NCI-H2107 (cell line): Measurements from ENCODE around the gene EPG5.

Source experiments
- DNase-seq: peaks from one replicate; lab custom pipeline; 2025; lab: John Stamatoyannopoulos, UW

The EPG5 gene

DNA sequence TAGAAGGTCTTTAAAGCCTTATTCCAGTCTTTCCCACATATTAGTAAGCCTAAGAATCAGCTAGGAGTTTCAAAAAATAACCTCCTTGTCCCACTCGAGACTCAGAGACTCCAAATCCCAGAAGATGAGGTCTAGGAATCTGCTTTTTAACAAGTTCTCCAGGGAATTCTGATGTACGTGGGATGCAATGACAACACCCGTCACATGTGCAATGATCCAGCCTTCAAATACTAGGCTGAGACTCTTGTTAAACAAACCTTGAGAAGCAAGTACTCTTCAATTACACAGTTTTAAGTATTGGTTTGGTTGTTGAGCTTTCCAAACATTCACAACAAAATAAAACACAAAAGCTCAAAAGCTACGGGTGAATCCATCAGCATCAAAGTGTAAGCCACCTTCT, 53.9 kb downstream of the EPG5 start:
- DNase-seq: no peak

DNA sequence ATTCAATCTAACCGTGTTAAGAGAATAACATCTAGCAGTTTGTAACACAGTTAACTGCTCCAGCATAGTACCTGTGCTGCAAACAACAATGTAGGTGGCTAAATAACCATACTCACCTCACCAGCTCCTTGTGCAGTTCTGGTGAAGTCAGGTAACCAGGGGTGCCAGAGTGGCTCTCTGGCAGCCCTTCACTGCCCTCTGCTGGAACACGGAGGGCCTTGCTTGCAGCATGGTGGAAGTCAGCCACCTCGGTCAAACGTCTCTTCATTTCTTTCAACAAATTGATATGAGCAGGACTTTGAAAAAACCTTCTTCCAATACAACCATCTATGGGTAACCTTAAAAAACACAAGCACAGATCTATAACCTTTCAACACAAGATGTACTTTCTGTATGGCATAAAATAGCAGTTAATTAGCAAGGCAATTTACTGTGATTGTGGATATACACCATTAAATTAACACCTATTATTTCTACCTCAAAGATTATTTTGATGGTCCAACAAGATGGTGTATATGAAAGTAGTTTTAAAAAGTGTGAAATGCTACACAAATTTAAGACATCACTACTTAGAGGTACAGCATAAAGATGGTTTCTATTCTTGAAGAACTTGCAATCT, 56.6 kb downstream of the EPG5 start:
- peak; percentile 38 for DNase-seq

DNA sequence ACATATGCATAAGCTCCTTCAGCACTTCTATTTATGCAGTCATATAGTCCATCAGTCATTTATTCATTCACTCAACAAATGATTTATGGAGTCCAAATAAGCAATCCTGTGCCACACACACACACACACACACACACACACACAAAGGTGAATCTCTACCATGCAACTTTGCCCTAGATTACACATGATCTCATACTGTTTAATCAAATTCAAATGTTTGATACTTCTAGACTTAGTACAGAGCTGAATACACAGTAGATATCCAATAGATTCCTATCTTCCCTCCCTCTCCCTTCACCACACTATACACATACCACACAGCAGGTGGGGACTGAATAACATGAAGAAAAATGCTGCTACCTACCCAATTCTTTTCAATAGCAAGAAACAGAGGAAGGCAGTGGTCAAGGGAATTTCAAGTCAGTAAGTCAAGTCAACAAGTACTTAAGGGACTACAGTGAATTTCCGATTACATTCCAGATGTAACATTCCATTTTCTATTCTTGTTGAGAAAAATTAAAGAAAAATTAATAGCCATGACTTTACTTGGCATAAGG, 65.4 kb downstream of the EPG5 start:
- no peak for DNase-seq

DNA sequence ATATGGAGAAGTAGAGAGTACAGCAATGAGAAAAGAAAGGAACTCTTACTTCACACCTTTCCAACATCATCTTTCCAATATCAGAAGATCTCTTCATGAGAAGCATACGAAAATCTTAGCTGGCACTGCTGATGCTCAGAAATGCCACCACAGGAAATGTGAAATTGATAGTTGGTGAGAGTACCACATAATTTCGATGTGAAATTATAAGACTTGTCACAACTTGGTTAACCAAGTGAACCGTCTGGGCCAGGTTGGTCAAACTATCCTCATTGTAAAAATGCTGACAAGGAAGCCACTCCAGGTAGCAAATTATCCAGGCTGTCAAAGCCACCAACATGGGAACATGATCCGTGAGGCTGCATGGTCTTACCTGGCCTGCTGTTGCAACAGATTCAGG, 66.5 kb downstream of the EPG5 start:
- no peak for DNase-seq

DNA sequence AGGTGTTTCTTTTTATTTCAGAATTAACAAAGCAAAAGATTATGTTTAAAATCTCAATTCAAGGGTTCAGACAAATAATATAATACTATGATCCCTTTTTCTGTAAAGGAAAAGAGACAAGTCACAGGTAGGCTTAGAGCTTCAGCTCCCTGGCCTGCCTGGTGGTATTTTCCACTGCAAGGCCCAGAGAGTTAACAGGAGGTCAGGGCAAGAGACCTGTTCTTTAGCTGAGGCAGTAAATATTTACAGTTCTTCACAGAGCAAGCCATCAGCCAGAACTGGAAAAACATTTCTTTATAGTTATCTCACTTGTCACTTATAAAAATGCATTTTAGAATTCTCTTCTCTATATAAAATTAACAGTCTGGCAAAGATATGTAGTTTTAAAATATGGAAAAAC, 70.1 kb downstream of the EPG5 start:
- no peak for DNase-seq

DNA sequence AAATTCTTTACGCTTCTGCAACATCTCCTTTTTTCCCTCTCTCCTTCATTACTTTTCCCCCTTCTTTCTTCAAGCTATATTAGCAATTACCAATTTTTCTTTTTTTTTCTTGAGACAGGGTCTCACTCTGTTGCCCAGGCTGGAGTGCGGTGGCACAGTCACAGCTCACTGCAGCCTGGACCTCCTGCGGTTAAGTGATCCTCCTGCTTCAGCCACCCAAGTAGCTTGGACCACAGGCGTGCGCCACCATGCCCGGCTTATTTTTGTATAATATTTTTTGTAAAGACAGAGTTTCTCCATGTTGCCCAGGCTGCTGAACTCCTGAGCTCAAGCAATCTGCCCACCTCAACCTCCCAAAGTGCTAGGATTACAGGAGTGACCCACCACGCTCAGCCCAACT, 70.7 kb downstream of the EPG5 start:
- no peak for DNase-seq

DNA sequence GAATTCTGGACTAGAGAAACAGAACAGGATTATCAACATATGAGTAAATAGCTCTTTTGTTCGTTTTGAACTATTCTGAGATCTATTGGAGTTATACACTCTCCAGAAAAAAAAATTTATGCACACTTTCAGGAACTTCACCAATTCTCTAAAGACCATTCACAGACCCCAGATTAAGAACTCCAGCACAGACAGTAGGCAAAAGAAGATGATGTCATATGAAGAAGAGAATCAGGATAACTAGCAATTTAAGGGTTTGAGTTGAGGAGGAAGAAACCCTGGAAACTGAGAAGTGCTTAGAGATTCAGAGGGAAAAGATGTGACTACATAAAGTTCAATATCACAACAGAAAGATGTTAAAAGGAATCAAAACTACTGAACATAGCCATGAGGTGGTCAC, 71.8 kb downstream of the EPG5 start:
- DNase-seq: no peak

DNA sequence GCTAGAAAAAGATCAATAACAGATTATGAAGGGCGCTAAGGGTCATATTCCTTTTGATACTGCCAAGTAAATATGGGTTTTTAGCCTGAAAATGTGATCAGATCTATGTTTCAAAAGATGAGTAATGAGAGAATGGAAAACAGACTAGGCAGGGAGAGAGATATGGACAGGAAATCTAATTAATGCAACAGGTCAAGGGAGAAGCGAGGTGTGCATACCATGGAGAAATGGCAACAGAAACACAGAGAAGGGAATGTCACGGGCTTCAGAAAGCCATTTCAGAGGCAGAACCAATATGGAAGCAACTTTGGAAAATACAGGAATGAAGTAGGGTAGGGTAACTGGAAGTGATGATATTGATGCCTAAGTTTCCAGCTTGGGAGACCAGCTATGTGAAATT, 72.3 kb downstream of the EPG5 start:
- DNase-seq: no peak

DNA sequence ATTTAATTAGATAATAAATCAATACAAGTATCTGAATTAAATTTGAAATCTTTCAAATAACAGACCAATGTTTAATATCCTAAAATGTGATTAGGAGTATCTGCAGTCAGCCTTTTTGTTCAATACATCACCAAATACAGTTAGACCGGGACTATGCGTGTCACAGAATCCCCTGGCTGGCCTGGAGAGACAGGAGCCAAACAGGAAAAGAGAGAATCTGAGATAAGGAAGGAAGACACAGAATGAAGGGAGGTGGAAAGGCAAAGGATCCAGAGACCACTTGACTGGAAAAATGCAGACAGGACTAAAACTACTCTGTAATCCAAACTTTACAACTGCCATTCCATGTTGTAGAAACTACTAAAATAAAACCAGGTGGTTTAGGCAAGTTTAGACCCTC, 75.3 kb downstream of the EPG5 start:
- DNase-seq: no peak

DNA sequence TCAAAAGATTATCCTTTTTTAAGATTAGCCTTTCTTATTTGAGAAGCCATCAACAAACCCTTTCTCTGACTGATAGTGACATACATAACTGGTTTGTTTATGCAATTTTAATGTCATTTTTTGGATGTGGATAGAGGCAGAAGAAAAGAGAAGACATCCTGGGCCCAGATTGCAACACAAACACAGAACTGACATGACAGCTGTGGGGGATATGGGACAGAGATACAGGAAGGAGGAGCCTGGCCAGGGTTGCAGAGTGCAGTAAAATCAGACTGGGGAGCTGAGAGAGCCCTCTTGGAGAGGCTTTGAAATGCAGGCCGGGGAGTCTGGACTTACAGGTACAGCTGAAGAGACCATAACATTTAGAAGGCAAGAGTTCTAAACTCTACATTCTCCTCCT, 76.5 kb downstream of the EPG5 start:
- DNase-seq: no peak

DNA sequence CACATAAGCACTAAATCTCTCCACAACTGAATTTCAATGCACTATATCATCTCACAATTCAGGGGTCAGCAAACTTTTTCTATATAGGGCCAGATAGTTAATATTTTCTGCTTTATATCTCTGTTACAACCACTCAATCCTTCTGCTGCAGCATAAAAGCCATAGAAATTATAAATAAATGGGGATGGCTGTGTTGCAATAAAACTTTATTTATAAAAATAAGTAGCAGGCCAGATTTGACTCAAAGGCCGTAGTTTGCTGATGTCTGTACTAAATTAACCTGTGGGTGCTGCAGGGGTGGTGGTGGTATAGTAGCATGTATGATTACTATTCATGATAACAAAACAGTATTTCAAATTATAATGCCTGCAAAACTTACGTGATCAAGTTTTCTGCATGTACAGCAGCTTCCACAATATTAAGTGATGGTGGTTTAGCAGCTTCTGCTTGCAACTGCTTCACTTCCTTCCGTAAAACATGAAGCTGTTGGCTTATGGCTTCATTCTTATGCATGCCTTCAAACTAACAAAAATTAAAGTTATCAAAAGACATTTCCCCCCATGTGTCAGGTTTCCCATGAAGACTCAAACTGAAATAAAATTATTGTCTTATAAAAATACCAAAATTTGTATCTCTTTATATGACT, 77.6 kb downstream of the EPG5 start:
- no peak for DNase-seq

DNA sequence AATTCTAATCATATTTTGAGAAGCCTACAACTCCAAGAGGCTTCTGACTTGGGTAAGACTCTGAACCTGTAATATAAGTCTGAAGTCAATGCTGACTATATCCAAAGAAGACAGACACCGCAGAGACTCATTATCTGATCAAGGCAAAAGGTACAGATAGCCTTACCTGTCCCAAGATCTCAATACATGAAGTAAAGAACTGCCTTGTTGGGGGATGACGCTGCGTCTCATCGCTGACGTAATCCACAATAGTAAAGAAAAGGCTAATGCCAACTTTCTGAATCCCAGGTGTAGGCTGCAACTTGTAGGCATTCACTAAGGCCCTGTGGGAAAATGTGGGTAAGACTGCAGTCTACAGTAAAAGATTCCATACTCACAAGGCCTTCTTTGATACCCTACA, 79.5 kb downstream of the EPG5 start:
- DNase-seq: no peak

DNA sequence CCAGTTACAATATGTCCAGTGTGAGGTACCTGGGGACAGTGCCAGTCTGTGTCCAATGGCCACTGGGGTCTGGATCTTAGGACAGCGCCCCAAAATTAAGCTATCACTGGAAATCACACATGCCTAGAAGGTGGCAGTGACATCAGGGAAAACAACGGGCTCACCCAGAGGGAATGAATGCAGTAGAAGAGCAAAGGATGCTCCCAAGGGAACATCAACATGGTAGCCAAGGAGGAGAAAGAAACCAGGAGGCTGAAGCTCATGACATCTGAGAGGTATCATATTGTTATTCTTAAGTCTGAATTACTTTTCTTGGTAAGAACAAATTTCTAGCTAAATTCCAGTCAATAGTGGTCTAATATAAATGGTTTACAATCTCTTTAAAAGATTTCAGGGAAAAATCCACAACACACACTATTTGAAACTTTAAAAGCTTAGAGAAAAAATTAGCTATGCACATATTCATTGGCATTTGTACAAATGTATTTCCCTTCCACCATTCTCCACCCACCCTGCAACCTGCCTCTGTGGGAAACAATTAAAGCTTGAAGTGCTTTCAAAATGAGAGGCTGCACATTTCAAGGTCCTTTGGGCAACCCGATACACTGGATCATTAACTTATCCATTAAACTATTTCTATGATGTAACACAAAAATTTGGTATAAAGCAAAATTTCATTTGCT, 86.1 kb downstream of the EPG5 start:
- DNase-seq: no peak

DNA sequence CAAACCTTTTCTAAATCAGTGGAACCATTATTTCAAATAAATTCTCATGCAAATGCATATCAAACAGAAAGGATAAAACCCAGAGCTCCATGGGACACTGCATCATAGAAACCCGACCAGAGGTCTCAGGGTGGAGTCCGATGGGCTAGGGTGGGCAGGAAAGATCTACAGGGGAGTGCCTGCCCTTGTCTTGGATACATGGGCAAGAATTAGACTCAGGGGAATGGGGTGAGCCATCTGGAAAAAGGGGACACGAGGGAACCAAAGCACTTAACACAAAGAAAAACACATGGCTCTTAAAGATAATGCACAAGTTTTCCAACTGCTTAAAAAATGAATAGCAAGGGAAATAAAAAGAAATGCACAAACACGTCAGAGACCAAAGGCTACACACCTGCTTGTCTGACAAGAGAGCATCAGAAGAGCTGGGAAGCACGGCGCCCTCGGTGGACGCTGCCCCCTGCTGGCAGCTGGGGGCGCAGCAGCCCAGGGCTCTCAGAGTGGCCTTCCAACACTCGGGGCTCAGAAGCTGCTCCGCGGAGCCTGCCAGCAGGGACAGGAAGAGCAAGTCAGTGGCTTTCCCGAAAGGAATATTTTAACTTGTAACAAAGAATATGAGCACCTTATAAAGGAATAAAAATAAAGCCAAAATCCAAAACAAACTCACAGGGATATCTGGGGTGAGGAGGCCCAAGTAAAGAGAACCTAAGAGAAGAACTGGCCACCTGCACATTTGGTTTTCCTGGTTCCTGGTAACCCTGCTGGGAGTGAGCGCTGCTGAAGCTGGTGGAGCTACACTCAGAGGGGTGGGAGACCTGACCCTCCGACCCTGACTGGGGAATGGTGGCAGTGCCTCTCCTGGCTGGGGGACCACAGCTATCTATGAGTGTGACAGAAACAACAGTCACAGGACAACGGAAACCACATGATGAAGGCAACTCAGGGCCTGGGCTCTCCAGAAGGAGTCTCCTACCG, 87.2 kb downstream of the EPG5 start:
- DNase-seq: peak; percentile 66

DNA sequence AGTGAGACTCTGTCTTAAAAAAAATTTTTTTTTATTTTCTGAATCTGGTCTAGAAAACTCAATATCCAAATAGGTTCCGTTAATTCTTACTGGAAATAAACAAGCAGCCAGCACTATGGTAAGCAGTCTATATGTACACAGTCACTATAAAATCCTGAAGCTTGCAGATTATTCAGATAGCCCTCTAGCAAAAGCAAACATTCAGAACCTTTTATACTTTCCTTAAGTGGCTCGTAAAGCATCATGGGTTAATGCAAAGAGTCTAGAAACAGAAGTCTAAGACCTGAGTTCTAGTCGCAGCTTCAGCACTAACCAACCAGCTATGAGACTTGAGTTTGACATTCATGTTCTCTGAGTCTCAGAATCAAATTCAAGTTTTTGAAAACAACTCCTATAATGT, 89.7 kb downstream of the EPG5 start:
- no peak for DNase-seq

DNA sequence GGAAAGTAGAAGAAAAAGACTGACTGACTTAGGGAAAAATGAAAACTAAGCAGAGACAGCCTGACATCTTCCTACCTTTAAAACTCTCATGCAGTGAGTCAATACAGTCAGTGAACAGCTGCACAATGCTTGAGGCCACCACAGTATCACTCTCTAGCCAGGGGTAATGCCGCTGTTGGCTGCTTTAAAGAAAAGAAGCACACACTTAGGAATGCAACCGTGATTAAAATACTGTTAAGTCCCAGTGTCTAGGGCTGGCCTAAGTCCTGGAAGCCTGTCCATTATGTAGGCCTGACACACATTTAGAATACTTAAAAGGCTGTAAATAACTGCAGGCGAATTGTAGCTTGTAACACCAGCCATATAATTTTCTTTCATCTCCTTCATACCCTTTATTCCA, 91.0 kb downstream of the EPG5 start:
- DNase-seq: no peak

DNA sequence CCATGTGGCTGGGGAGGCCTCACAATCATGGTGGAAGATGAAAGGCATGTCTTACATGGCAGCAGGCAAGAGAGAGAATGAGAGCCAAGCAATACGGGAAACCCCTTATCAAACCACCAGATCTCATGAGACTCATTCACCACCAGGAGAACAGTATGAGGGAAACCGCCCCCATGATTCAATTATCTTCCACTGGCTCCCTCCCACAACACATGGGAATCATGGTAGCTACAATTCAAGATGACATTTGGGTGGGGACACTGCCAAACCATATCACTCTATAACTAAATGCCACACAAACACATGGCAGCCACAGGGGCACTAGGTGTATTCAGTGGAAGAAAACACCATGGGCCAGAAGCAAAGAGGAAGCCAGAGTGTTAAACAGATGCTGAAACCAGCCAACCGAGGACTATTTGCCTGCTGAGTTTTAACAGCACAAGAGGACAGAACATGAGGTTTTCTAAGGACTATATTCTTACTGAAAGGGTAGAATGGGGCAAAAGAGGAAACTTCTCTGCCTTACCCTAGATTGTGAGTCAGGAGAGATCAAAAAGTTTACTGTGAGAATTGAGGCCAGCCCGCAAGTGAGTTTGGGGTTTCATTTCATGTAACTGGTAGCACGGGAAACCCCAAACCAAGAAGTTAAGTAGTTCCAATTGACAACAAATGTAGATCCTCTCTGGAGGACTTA, 92.5 kb downstream of the EPG5 start:
- DNase-seq: no peak

DNA sequence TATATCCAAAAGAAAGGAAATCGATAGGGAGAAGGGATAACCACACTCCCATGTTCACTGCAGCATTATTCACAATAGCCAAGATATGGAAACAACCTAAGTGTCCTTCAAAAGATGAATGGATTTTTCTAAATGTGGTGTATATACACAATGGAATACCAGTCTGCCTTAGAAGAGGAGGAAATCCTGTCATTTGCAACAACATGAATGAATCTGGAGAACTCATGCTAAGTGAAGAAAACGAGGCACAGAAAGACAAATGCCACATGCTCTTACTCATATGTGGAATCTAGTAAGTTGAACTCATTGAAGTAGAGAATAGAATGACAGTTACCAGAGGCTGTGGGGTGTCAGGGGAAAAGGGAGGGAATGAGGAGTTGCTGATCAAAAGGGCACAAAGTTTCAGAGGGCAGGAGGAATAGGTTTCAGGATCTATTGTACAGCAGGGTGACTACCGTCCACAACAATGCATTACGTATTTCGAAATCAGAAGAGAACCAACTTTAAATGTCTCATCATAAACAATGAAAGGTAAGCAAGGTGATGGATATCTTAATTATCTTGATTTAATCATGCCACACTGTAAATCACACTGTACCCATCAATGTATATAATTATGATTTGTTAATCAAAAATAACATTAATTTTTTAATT, 95.6 kb downstream of the EPG5 start:
- no peak for DNase-seq

DNA sequence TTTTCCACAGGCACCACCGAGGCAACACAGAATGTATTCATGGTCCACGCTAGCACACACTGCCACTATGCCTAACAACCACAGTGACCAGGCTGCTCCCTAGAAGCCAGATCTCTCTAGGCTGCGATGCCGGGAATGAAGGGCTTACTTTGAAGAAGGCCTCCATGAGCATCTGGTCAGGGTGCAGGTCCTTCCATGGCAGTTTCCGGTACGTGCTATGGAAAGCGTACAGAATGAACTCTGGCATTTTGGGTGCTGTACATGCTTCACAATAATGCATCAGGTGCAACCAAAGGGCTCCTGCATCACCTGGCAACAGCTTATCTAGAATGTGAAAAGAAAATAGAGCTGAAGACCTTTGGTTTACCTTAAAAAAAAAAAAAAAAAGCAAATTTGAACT, 96.7 kb downstream of the EPG5 start:
- no peak for DNase-seq

DNA sequence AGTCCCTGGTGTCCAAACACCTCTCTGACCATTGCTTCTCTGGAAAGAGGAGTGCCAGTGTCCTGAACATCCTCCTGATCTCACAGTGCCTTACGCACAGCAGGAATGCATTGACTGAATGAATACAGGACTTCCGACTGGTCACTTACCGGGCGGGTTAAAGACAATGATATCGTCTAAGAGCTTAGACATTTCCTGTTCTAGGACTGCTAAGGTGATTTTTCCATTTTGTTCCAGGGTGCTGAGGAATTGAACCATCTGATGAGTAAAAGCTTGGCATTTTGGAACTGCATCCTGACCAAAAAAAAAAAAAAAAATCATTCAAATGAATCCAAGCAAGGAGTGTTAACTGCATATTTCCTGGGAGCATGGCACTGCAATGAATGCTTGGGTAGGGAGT, 101.7 kb downstream of the EPG5 start:
- DNase-seq: no peak

DNA sequence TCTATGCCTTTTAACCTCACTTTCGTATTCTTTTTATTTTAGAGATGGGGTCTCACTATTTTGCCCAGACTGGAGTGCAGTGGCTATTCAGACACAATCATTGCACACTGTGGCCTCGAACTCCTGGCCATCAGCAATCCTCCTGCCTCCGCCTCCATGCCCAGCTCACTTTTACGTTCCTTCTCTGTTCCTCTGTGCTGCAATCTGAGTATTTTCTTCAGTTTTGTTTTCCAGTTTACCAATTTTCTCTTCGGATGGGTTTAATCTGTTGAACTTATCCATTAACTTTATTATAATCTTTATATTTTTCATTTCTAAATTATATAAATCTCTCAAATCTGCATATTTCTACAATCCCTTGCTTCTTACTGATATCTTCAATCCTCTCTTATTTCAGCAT, 103.0 kb downstream of the EPG5 start:
- DNase-seq: no peak
